Measurements from ENCODE around the gene MUC21. TPM values are rescaled to one million over a fixed set of nuclear protein-coding genes. Genes with fewer than 3 reads are reported as not detected.

Gene MUC21
- total and polyA plus RNA-seq, 9 of the 15 experiments (the other 6 are each of a cell fraction or from before 2014, with no cell fraction given): not detected

DNA sequence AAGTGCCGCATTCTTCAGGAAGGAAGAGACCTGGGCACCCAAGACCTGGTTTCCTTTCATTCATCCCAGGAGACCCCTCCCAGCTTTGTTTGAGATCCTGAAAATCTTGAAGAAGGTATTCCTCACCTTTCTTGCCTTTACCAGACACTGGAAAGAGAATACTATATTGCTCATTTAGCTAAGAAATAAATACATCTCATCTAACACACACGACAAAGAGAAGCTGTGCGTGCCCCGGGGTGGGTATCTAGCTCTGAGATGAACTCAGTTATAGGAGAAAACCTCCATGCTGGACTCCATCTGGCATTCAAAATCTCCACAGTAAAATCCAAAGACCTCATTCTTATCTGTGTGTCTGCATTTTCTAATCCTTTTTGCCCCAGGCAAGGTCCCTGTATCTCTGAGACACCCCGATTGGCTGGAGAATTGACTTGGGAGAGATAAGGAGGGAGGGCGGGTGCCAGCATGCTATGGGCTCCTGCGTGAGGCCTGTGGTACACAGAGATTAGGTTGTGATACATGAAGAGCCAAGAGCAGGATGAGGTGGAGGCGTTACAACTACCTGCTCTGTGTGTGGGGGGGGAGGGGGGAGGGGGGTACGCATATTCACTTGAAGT is 4.8 kb downstream of the MUC21 start (continued):
- TF ChIP-seq ZBTB34 (CRISPR knock-in tag; IDR thresholded peaks at IDR 0.05): no peak
- no peak for TF ChIP-seq KLF6 (CRISPR knock-in tag; IDR thresholded peaks at IDR 0.05; ENCODE audit: borderline replicate concordance)
- TF ChIP-seq ZNF274 (IDR thresholded peaks at IDR 0.05; ENCODE audit: borderline replicate concordance, low read depth, low read length): no peak
- TF ChIP-seq SRSF9 (IDR thresholded peaks at IDR 0.05; ENCODE audit: borderline replicate concordance, low read depth, low read length): no peak
- TF ChIP-seq BHLHE40 (IDR thresholded peaks at IDR 0.05; ENCODE audit: low read length): 0 out of 2 replicates have a peak, but pooled peaks have one; percentile 33
- no peak for TF ChIP-seq FOXA3 (CRISPR knock-in tag; conservative IDR thresholded peaks at IDR 0.05 in 1 of 2, IDR thresholded peaks at IDR 0.05 in 1 of 2)
- TF ChIP-seq ZNF277 (CRISPR knock-in tag; IDR thresholded peaks at IDR 0.05; ENCODE audit: borderline replicate concordance): no peak
- TF ChIP-seq, protein P1, sequence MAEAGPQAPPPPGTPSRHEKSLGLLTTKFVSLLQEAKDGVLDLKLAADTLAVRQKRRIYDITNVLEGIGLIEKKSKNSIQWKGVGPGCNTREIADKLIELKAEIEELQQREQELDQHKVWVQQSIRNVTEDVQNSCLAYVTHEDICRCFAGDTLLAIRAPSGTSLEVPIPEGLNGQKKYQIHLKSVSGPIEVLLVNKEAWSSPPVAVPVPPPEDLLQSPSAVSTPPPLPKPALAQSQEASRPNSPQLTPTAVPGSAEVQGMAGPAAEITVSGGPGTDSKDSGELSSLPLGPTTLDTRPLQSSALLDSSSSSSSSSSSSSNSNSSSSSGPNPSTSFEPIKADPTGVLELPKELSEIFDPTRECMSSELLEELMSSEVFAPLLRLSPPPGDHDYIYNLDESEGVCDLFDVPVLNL (CRISPR knock-in tag; IDR thresholded peaks at IDR 0.05; ENCODE audit: low read depth): no peak
- TF ChIP-seq, protein P2, sequence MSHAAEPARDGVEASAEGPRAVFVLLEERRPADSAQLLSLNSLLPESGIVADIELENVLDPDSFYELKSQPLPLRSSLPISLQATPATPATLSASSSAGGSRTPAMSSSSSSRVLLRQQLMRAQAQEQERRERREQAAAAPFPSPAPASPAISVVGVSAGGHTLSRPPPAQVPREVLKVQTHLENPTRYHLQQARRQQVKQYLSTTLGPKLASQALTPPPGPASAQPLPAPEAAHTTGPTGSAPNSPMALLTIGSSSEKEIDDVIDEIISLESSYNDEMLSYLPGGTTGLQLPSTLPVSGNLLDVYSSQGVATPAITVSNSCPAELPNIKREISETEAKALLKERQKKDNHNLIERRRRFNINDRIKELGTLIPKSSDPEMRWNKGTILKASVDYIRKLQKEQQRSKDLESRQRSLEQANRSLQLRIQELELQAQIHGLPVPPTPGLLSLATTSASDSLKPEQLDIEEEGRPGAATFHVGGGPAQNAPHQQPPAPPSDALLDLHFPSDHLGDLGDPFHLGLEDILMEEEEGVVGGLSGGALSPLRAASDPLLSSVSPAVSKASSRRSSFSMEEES (CRISPR knock-in tag; IDR thresholded peaks at IDR 0.05): no peak
- no peak for TF ChIP-seq ZKSCAN8 (CRISPR knock-in tag; IDR thresholded peaks at IDR 0.05)
- TF ChIP-seq SMARCE1 (IDR thresholded peaks at IDR 0.05): no peak
- TF ChIP-seq NR3C1 (CRISPR knock-in tag; IDR thresholded peaks at IDR 0.05): no peak
- TF ChIP-seq ZNF639 (CRISPR knock-in tag; conservative IDR thresholded peaks at IDR 0.05 in 1 of 2, IDR thresholded peaks at IDR 0.05 in 1 of 2): peak in 1 of 2 experiments; percentile 63; a peak in 1 of 4 replicates
- no peak for TF ChIP-seq ETS2 (tag; IDR thresholded peaks at IDR 0.05; ENCODE audit: borderline replicate concordance, poor library complexity, severe bottlenecking)
- no peak for TF ChIP-seq TCF7L2 (IDR thresholded peaks at IDR 0.05; ENCODE audit: low read depth, low read length)
- TF ChIP-seq ZBED1 (IDR thresholded peaks at IDR 0.05): no peak
- TF ChIP-seq BRCA1 (IDR thresholded peaks at IDR 0.05): no peak
- TF ChIP-seq BRCA1 (CRISPR knock-in tag; IDR thresholded peaks at IDR 0.05): no peak
- TF ChIP-seq TGIF2 (CRISPR knock-in tag; IDR thresholded peaks at IDR 0.05): no peak
